IMR-90 (cell line): ENCODE data around the gene RIMS4. TPM values are rescaled to one million over a fixed set of nuclear protein-coding genes. Genes with fewer than 3 reads are reported as not detected.

Experiments
- NFE2L2 ChIP-seq: fragments of 150-350 bp; IDR thresholded peaks from 2 replicates; pipeline ENCODE4 v1.6.1; 2016; ENCODE audit warnings: low read depth, mild to moderate bottlenecking, low read length
- POLR2A ChIP-seq: IDR thresholded peaks from 2 replicates; pipeline ENCODE4 v1.6.1; 2012; ENCODE audit warnings: mild to moderate bottlenecking, low read depth, low read length
- polyA plus RNA-seq, 3 experiments: library from polyadenylated mRNA; depleted of rRNA; stranded (reverse); fragments of >200 nt; gene quantifications; 2 replicates each; pipeline ENCODE4 v1.2.3, GENCODE V29; 2012; ENCODE audit warnings: low replicate concordance in 1 of 3
- total RNA-seq: library from RNA; depleted of rRNA; stranded (reverse); fragments of >200 nt; gene quantifications from 2 replicates; pipeline ENCODE4 v1.2.3, GENCODE V29; 2012
- TF ChIP-seq, protein P1 (sequence below): conservative IDR thresholded peaks from 2 replicates; pipeline ENCODE4 v1.5.1; 2012; ENCODE audit warnings: mild to moderate bottlenecking, low read depth, low read length, improper control_type of control experiment

The RIMS4 gene
- total and polyA plus RNA-seq, 2 of the 4 experiments (the other 2 are of a cell fraction) = not detected

GRCh38 chr20:44703183-44703925 lies 107.0 kb downstream of the RIMS4 start (continued):
- TF ChIP-seq, protein P1, sequence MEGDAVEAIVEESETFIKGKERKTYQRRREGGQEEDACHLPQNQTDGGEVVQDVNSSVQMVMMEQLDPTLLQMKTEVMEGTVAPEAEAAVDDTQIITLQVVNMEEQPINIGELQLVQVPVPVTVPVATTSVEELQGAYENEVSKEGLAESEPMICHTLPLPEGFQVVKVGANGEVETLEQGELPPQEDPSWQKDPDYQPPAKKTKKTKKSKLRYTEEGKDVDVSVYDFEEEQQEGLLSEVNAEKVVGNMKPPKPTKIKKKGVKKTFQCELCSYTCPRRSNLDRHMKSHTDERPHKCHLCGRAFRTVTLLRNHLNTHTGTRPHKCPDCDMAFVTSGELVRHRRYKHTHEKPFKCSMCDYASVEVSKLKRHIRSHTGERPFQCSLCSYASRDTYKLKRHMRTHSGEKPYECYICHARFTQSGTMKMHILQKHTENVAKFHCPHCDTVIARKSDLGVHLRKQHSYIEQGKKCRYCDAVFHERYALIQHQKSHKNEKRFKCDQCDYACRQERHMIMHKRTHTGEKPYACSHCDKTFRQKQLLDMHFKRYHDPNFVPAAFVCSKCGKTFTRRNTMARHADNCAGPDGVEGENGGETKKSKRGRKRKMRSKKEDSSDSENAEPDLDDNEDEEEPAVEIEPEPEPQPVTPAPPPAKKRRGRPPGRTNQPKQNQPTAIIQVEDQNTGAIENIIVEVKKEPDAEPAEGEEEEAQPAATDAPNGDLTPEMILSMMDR = no peak
- no peak for TF ChIP-seq NFE2L2
- TF ChIP-seq POLR2A = no peak
